ENCODE data around the gene ALDH9A1.

Gene ALDH9A1

GRCh38 chr1:165666152-165666825 is 32.1 kb downstream of the ALDH9A1 start:
- Histone ChIP-seq H3K9me3 (ENCODE audit: insufficient read depth, low read depth, low read length) (no peaks in the 10 kb centered on the region), H2BK120ac (ENCODE audit: insufficient read depth, low read length, poor library complexity) (no peak overlapping the region), H4K8ac (ENCODE audit: low read depth, low read length) (no peak overlapping the region), H3K36me3 (ENCODE audit: control insufficient read depth in 1 of 2, insufficient read depth in 2 of 2, low read length in 2 of 2) (peaks cover 7 to 24% of the 10 kb centered on the region in 2 experiments), H3K4me3 (ENCODE audit: low read depth, low read length) (no peak overlapping the region), H3K9ac (ENCODE audit: low read length) (no peak overlapping the region), H4K91ac (ENCODE audit: low read depth, low read length) (no peak overlapping the region), H2BK12ac (ENCODE audit: low read length) (no peak overlapping the region), H2AK5ac (ENCODE audit: low read length) (no peak overlapping the region), H3K27me3 (ENCODE audit: insufficient read depth, low read length) (no peaks in the 10 kb centered on the region), H3K23ac (ENCODE audit: low read length) (no peak overlapping the region), H3K4me1 (ENCODE audit: control insufficient read depth in 1 of 2, insufficient read depth in 2 of 2, low read length in 2 of 2) (peaks cover 0 to 2% of the 10 kb centered on the region in 2 experiments), H3K18ac (ENCODE audit: low read length) (no peak overlapping the region), H3K14ac (ENCODE audit: low read length) (no peak overlapping the region), H3K79me2 (ENCODE audit: control insufficient read depth, insufficient read depth, low read length, poor library complexity) (no peaks in the 10 kb centered on the region), H2AFZ (ENCODE audit: insufficient read depth, low read length, poor library complexity) (no peak overlapping the region), H3K4me2 (ENCODE audit: low read length) (no peak overlapping the region), H4K12ac (ENCODE audit: low read depth, low read length) (no peak overlapping the region), H3K27ac (ENCODE audit: low read depth, low read length) (no peak overlapping the region), H3K79me1 (ENCODE audit: low read length) (no peaks in the 10 kb centered on the region), H2BK5ac (ENCODE audit: low read depth, low read length, poor library complexity) (no peak overlapping the region), H3K4ac (ENCODE audit: low read depth, low read length) (no peak overlapping the region)
- no CpG with 5 or more reads among the region's 5 CpGs for whole genome bisulfite sequencing (ENCODE audit: extremely low coverage, insufficient coverage, insufficient read length)
- no peak for DNase-seq

DNA sequence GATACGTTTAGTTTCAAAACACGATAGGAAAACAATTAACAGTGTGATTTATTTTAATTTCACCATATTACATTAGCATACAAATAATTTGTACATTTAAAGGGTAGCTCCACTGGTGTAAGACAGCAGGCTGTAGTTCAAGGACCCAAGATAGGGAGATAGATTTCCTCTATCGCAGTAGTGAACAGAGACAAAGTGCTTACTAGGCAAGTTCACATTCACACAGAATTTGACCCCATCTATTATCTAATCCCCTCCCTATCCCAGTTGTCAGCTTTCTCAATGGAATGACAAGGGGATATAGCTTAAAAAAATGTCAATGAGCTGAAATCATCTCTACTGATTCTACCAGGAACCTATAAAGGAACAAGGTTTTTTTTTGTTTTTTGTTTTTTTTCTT is 36.2 kb downstream of the ALDH9A1 start:
- H4K8ac ChIP-seq (ENCODE audit: low read depth, low read length): no peak overlapping the region
- no CpG with 5 or more reads among the region's 3 CpGs for WGBS (ENCODE audit: extremely low coverage, insufficient coverage, insufficient read length)
- H3K18ac ChIP-seq (ENCODE audit: low read length): no peak overlapping the region
- H3K4ac ChIP-seq (ENCODE audit: low read depth, low read length): no peak overlapping the region
- H3K4me3 ChIP-seq (ENCODE audit: low read depth, low read length): no peak overlapping the region
- H3K27ac ChIP-seq (ENCODE audit: low read depth, low read length): no peak overlapping the region
- no peak overlapping the region for H4K12ac ChIP-seq (ENCODE audit: low read depth, low read length)
- H3K27me3 ChIP-seq (ENCODE audit: insufficient read depth, low read length): no peaks in the 10 kb centered on the region
- H3K23ac ChIP-seq (ENCODE audit: low read length): no peak overlapping the region
- H2BK5ac ChIP-seq (ENCODE audit: low read depth, low read length, poor library complexity): no peak overlapping the region
- H2BK12ac ChIP-seq (ENCODE audit: low read length): no peak overlapping the region
- H3K4me1 ChIP-seq (ENCODE audit: control insufficient read depth in 1 of 2, insufficient read depth in 2 of 2, low read length in 2 of 2): peaks cover 2 to 3% of the 10 kb centered on the region in 2 experiments
- H2AFZ ChIP-seq (ENCODE audit: insufficient read depth, low read length, poor library complexity): no peak overlapping the region
- no peak overlapping the region for H3K9ac ChIP-seq (ENCODE audit: low read length)
- no peak overlapping the region for H3K4me2 ChIP-seq (ENCODE audit: low read length)
- peaks cover 3 to 17% of the 10 kb centered on the region in 2 experiments for H3K36me3 ChIP-seq (ENCODE audit: control insufficient read depth in 1 of 2, insufficient read depth in 2 of 2, low read length in 2 of 2)
- no peaks in the 10 kb centered on the region for H3K9me3 ChIP-seq (ENCODE audit: insufficient read depth, low read depth, low read length)
- no peaks in the 10 kb centered on the region for H3K79me1 ChIP-seq (ENCODE audit: low read length)
- no peak overlapping the region for H4K91ac ChIP-seq (ENCODE audit: low read depth, low read length)
- H2BK120ac ChIP-seq (ENCODE audit: insufficient read depth, low read length, poor library complexity): no peak overlapping the region
- H2AK5ac ChIP-seq (ENCODE audit: low read length): no peak overlapping the region
- no peaks in the 10 kb centered on the region for H3K79me2 ChIP-seq (ENCODE audit: control insufficient read depth, insufficient read depth, low read length, poor library complexity)
- no peak for DNase-seq
- H3K14ac ChIP-seq (ENCODE audit: low read length): no peak overlapping the region

DNA sequence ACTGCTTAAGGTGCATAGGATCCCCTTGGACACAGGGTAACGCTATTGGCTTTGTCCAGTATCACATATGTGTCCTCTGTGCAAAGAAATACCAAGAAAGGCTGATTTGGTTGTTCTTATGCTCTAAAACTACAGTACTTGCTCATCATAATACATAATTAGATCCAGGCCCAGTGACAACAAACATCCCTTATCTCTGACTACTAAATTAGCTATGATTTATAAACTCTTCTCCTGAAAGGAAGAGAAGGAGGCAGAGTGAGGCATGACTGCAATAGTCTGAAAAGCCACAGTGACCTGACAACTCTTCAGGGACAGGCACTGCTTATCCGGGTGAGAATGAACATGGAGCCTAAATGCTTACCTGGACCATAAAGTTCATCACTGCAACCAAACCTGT is 36.7 kb downstream of the ALDH9A1 start:
- Histone ChIP-seq H4K91ac (ENCODE audit: low read depth, low read length) (no peak overlapping the region), H3K4ac (ENCODE audit: low read depth, low read length) (no peak overlapping the region), H3K9ac (ENCODE audit: low read length) (no peak overlapping the region), H3K14ac (ENCODE audit: low read length) (no peak overlapping the region), H2BK12ac (ENCODE audit: low read length) (no peak overlapping the region), H3K36me3 (ENCODE audit: control insufficient read depth in 1 of 2, insufficient read depth in 2 of 2, low read length in 2 of 2) (peaks cover 1 to 14% of the 10 kb centered on the region in 2 experiments), H3K9me3 (ENCODE audit: insufficient read depth, low read depth, low read length) (no peaks in the 10 kb centered on the region), H4K8ac (ENCODE audit: low read depth, low read length) (no peak overlapping the region), H2AK5ac (ENCODE audit: low read length) (no peak overlapping the region), H3K4me2 (ENCODE audit: low read length) (no peak overlapping the region), H3K4me3 (ENCODE audit: low read depth, low read length) (no peak overlapping the region), H3K4me1 (ENCODE audit: control insufficient read depth in 1 of 2, insufficient read depth in 2 of 2, low read length in 2 of 2) (peaks cover 2 to 3% of the 10 kb centered on the region in 2 experiments), H3K27me3 (ENCODE audit: insufficient read depth, low read length) (no peaks in the 10 kb centered on the region), H4K12ac (ENCODE audit: low read depth, low read length) (no peak overlapping the region), H2BK120ac (ENCODE audit: insufficient read depth, low read length, poor library complexity) (no peak overlapping the region), H3K79me1 (ENCODE audit: low read length) (no peaks in the 10 kb centered on the region), H3K23ac (ENCODE audit: low read length) (no peak overlapping the region), H3K18ac (ENCODE audit: low read length) (no peak overlapping the region), H2AFZ (ENCODE audit: insufficient read depth, low read length, poor library complexity) (no peak overlapping the region), H3K27ac (ENCODE audit: low read depth, low read length) (no peak overlapping the region), H2BK5ac (ENCODE audit: low read depth, low read length, poor library complexity) (no peak overlapping the region), H3K79me2 (ENCODE audit: control insufficient read depth, insufficient read depth, low read length, poor library complexity) (no peaks in the 10 kb centered on the region)
- no peak for DNase-seq
- WGBS (ENCODE audit: extremely low coverage, insufficient coverage, insufficient read length): no CpG with 5 or more reads among the region's 2 CpGs

GRCh38 chr1:165659581-165659895 is 38.8 kb downstream of the ALDH9A1 start:
- Histone ChIP-seq H3K14ac (ENCODE audit: low read length) (no peak overlapping the region), H4K91ac (ENCODE audit: low read depth, low read length) (no peak overlapping the region), H2BK5ac (ENCODE audit: low read depth, low read length, poor library complexity) (no peak overlapping the region), H4K12ac (ENCODE audit: low read depth, low read length) (no peak overlapping the region), H2BK120ac (ENCODE audit: insufficient read depth, low read length, poor library complexity) (no peak overlapping the region), H3K36me3 (ENCODE audit: control insufficient read depth in 1 of 2, insufficient read depth in 2 of 2, low read length in 2 of 2) (peaks cover 3 to 21% of the 10 kb centered on the region in 2 experiments), H3K4me2 (ENCODE audit: low read length) (no peak overlapping the region), H2AFZ (ENCODE audit: insufficient read depth, low read length, poor library complexity) (no peak overlapping the region), H3K18ac (ENCODE audit: low read length) (no peak overlapping the region), H3K9ac (ENCODE audit: low read length) (no peak overlapping the region), H2AK5ac (ENCODE audit: low read length) (no peak overlapping the region), H3K23ac (ENCODE audit: low read length) (no peak overlapping the region), H3K79me1 (ENCODE audit: low read length) (no peaks in the 10 kb centered on the region), H3K4ac (ENCODE audit: low read depth, low read length) (no peak overlapping the region), H4K8ac (ENCODE audit: low read depth, low read length) (no peak overlapping the region), H2BK12ac (ENCODE audit: low read length) (no peak overlapping the region), H3K9me3 (ENCODE audit: insufficient read depth, low read depth, low read length) (no peaks in the 10 kb centered on the region), H3K4me1 (ENCODE audit: control insufficient read depth in 1 of 2, insufficient read depth in 2 of 2, low read length in 2 of 2) (peaks cover 2 to 3% of the 10 kb centered on the region in 2 experiments), H3K27me3 (ENCODE audit: insufficient read depth, low read length) (no peaks in the 10 kb centered on the region), H3K4me3 (ENCODE audit: low read depth, low read length) (no peak overlapping the region), H3K27ac (ENCODE audit: low read depth, low read length) (no peak overlapping the region), H3K79me2 (ENCODE audit: control insufficient read depth, insufficient read depth, low read length, poor library complexity) (no peaks in the 10 kb centered on the region)
- no peak for DNase-seq
- WGBS (ENCODE audit: extremely low coverage, insufficient coverage, insufficient read length): no CpG with 5 or more reads among the region's 3 CpGs

Data from trophoblast cell (in vitro differentiated cells and primary cell).